GM18520 (cell line): Measurements from ENCODE around the gene SOCS7.

ENCODE experiments used
- ATAC-seq: cut with Tn5 transposase; IDR thresholded peaks from one replicate; pipeline ENCODE4 v1.9.1; 2021; ENCODE audit not compliant: unreplicated experiment

The SOCS7 gene

GRCh38 chr17:38361694-38362465, 10.2 kb downstream of the SOCS7 start:
- ATAC-seq: no peak

GRCh38 chr17:38363016-38363415, 11.4 kb downstream of the SOCS7 start:
- ATAC-seq: no peak

- no peak for ATAC-seq
Observed at GRCh38 chr17:38364741-38365140, 13.1 kb downstream of the SOCS7 start.

GRCh38 chr17:38369124-38369886, 17.7 kb downstream of the SOCS7 start:
- no peak for ATAC-seq

GRCh38 chr17:38379448-38379847, 27.8 kb downstream of the SOCS7 start:
- ATAC-seq: no peak

GRCh38 chr17:38395090-38395489, 43.4 kb downstream of the SOCS7 start:
- no peak for ATAC-seq

- ATAC-seq: no peak
Observed at GRCh38 chr17:38397227-38397626, 45.6 kb downstream of the SOCS7 start.

GRCh38 chr17:38400286-38400685, 48.6 kb downstream of the SOCS7 start:
- ATAC-seq: no peak

- ATAC-seq: no peak
Observed at GRCh38 chr17:38401459-38401858, 49.8 kb downstream of the SOCS7 start.

GRCh38 chr17:38402897-38403296, 51.3 kb downstream of the SOCS7 start:
- ATAC-seq: no peak

GRCh38 chr17:38403491-38403890, 51.8 kb downstream of the SOCS7 start:
- ATAC-seq: no peak

GRCh38 chr17:38404174-38404943, 52.7 kb downstream of the SOCS7 start:
- ATAC-seq: no peak

- ATAC-seq: no peak
Observed at GRCh38 chr17:38405654-38406053, 54.0 kb downstream of the SOCS7 start.

- no peak for ATAC-seq
Observed at GRCh38 chr17:38410201-38410600, 58.6 kb downstream of the SOCS7 start.

- ATAC-seq: no peak
Observed at GRCh38 chr17:38415250-38416194, 63.9 kb downstream of the SOCS7 start.

- ATAC-seq: no peak
Observed at GRCh38 chr17:38416840-38417209, 65.2 kb downstream of the SOCS7 start.

- ATAC-seq: no peak
Observed at GRCh38 chr17:38417210-38417951, 65.7 kb downstream of the SOCS7 start.

GRCh38 chr17:38418062-38418692, 66.5 kb downstream of the SOCS7 start:
- no peak for ATAC-seq

- no peak for ATAC-seq
Observed at GRCh38 chr17:38418693-38419507, 67.3 kb downstream of the SOCS7 start.
